Muscle layer of colon (tissue), 2 donors: ENCODE data around the gene SLC22A13.
"Not testable (repeated sequence)": the region's sequence is repeated elsewhere in the genome, so short reads cannot be mapped to it uniquely, and the experiment has no call there.

Experiments
- H3K27ac ChIP-seq: one replicate; pipeline ENCODE4 v1.7.0; 2013; ENCODE audit warnings: low read depth, mild to moderate bottlenecking, low read length, moderate library complexity
- H3K27me3 ChIP-seq, 2 donors: one replicate each; pipeline ENCODE4 v1.7.0; 2013; ENCODE audit warnings: low read length in 2 of 2, mild to moderate bottlenecking in 2 of 2; ENCODE audit not compliant: insufficient read depth in 2 of 2, control insufficient read depth in 1 of 2
- H3K36me3 ChIP-seq: one replicate; pipeline ENCODE4 v1.7.0; 2013; ENCODE audit warnings: mild to moderate bottlenecking, low read length; ENCODE audit not compliant: insufficient read depth
- H3K4me1 ChIP-seq: one replicate; pipeline ENCODE4 v1.7.0; 2013; ENCODE audit warnings: mild to moderate bottlenecking, low read length; ENCODE audit not compliant: insufficient read depth
- H3K4me3 ChIP-seq, 2 donors: one replicate each; pipeline ENCODE4 v1.7.0; 2013; ENCODE audit warnings: low read length in 2 of 2, low read depth in 1 of 2, mild to moderate bottlenecking in 1 of 2, moderate library complexity in 1 of 2
- H3K9ac ChIP-seq: one replicate; pipeline ENCODE4 v1.7.0; 2013; ENCODE audit warnings: low read length
- H3K9me3 ChIP-seq: one replicate; pipeline ENCODE4 v1.7.0; 2013; ENCODE audit warnings: mild to moderate bottlenecking, low read length
- donor health status: abdominal sarcoma.
- donor health status: Adenocarcinoma of cecum.

SLC22A13 gene

GRCh38 chr3:38281895-38282686 is 16.5 kb downstream of the SLC22A13 start, which contains the start of gene SLC22A14:
Gene SLC22A14 (plus strand): TSS chr3:38282294. CDS start chr3:38306027, 23,733 bp downstream.
- Histone ChIP-seq H3K4me1 (no peaks in the 10 kb centered on the region), H3K4me3 (no peak within 1 kb of the TSS), H3K9ac (no peak within 1 kb of the TSS), H3K9me3 (no peaks in the 10 kb centered on the region), H3K36me3 (no peaks in the 10 kb centered on the region), H3K27me3 (no peaks in the 10 kb centered on the region), H3K27ac (no peak within 1 kb of the TSS)

DNA sequence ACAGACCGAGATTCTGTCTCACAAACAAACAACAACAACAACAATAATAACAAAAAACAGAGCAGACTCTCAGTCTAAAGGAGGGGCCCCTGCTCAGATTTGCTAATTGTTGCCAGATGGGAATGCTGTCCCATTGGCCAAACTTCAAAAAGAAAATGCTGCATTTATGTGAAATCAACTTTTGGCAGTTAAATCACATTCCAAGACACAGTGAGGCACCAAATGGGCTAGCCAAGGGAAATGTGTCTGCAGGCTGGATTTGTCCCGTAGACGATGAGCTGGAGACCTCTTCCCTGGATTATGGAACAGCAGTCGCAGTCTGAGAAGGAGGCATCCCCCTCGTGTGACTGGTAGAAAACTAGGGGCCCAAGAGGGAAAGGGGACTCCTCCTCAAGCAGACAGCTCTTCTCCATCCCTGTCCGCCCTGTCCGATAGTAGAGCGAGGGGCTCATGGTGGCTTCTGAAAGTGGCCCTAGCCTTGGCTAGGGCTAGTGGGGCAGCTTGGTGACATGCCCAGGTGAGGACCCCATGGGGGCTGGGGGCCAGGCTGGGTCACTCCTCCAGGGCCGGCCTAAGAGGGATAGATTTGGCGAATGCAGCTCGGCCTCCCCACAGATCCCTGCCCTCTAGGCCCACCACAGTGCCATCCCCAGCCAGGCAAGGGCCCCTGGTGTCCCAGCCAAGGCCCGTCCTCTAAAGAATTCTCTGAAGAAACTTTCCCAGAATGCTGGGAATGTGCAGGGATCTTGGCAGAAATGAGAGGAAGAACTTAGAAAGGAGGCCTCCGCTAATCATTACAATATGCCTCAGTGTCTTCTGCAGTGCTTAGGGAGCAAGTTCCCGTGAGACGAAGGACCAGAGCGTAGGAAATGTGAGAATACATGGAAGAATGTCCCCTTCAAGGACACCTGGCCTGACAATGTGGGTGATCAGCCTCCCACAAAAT is 18.5 kb downstream of the SLC22A13 start:
- H3K27me3 ChIP-seq, result no peaks in the 10 kb centered on the region
- no peaks in the 10 kb centered on the region for H3K4me1 ChIP-seq
- no peaks in the 10 kb centered on the region for H3K36me3 ChIP-seq
- no peak overlapping the region for H3K4me3 ChIP-seq
- no peak overlapping the region for H3K9ac ChIP-seq
- no peak overlapping the region for H3K27ac ChIP-seq
- H3K9me3 ChIP-seq, result no peaks in the 10 kb centered on the region

- H3K36me3 ChIP-seq, result no peaks in the 10 kb centered on the region
- no peak overlapping the region for H3K9ac ChIP-seq
- no peaks in the 10 kb centered on the region for H3K9me3 ChIP-seq
- no peaks in the 10 kb centered on the region for H3K27me3 ChIP-seq
- H3K4me1 ChIP-seq, result no peaks in the 10 kb centered on the region
- H3K4me3 ChIP-seq, result no peak overlapping the region
- no peak overlapping the region for H3K27ac ChIP-seq
Observed at GRCh38 chr3:38284756-38285150, 19.1 kb downstream of the SLC22A13 start.

- H3K9ac ChIP-seq, H3K27ac ChIP-seq, H3K36me3 ChIP-seq, H3K4me1 ChIP-seq, H3K4me3 ChIP-seq, H3K27me3 ChIP-seq, H3K9me3 ChIP-seq: not testable (repeated sequence)
Observed at GRCh38 chr3:38289286-38290217, 23.9 kb downstream of the SLC22A13 start.

- not testable (repeated sequence) for H3K9me3 ChIP-seq, H3K9ac ChIP-seq, H3K27me3 ChIP-seq, H3K27ac ChIP-seq, H3K4me3 ChIP-seq, H3K4me1 ChIP-seq, H3K36me3 ChIP-seq
Observed at GRCh38 chr3:38297053-38297452, 31.4 kb downstream of the SLC22A13 start.

DNA sequence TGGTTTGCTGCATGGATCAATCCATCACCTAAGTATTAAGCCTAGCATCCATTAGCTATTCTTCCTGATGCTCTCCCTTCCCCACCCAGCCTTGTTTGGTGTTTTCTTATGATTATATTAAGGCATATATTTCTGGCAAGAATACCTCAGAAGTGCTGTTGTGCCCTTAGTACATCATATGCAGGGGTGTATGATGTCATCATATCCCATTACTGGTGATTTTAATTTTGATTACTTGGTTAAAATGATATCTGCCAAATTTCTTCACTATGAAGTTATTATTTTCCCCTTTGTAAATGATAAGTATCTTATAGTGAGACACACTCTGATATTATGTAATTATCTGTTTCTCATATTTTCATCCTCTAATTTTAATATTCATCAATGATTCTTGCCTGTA is 31.9 kb downstream of the SLC22A13 start:
- Histone ChIP-seq H3K27ac (no peak overlapping the region), H3K27me3 (no peaks in the 10 kb centered on the region), H3K36me3 (no peaks in the 10 kb centered on the region), H3K4me3 (no peak overlapping the region), H3K9me3 (no peaks in the 10 kb centered on the region), H3K4me1 (no peaks in the 10 kb centered on the region), H3K9ac (no peak overlapping the region)

DNA sequence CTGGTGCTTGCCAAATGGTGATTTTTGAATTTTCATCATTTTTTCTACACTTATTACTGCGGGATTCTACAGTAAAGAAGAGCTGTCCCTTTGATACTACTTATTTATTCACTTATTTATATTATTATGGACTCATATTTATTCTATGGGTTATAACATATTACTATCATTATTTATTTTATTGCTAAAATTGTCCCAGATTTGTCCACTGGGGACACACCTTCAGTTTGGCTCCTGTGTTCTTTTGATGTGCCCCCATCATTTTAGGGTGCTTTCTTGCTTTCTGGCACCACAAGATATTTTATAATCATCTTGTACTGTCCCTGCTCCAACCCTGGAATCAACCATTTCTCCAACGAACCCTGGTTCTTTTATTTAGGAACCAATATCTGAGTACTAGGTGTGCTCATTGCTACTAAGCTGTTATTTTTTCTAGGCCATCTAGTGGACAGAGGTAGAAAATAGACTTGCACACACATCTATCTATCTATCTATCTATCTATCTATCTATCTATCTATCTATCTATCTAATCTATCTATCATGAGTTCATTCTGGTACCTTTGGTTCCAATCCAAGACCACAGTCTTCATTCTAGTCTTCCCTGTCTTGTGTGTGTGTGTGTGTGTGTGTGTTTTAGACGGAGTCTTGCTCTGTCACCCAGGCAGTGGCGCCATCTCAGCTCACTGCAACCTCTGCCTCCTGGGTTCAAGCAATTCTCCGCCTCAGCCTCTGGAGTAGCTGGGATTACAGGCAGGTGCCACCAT is 32.5 kb downstream of the SLC22A13 start:
- no peaks in the 10 kb centered on the region for H3K4me1 ChIP-seq
- H3K9ac ChIP-seq, result no peak overlapping the region
- no peak overlapping the region for H3K4me3 ChIP-seq
- H3K36me3 ChIP-seq, result no peaks in the 10 kb centered on the region
- no peaks in the 10 kb centered on the region for H3K27me3 ChIP-seq
- H3K9me3 ChIP-seq, result no peaks in the 10 kb centered on the region
- H3K27ac ChIP-seq, result no peak overlapping the region

DNA sequence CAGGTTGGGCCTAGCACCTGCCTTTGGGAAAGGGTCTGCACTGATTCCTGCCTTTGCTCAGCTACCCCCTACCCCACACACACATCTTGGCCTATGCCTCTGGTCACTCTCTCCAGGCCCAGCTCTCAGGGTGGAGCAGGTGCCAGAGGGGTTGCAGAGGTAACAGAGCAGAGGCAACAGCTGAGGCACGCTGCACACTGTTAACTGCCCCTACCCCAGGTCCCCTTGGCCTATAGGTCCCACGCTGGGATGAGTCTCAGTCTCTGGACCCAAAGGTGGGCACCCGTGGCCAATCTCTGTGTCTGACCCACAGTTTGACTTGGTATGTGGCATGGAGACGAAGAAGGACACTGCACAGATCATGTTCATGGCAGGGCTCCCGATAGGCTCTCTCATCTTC is 41.3 kb downstream of the SLC22A13 start:
- Histone ChIP-seq H3K27me3 (no peaks in the 10 kb centered on the region), H3K4me1 (no peaks in the 10 kb centered on the region), H3K9me3 (no peaks in the 10 kb centered on the region), H3K27ac (no peak overlapping the region), H3K9ac (no peak overlapping the region), H3K36me3 (no peaks in the 10 kb centered on the region), H3K4me3 (no peak overlapping the region)

DNA sequence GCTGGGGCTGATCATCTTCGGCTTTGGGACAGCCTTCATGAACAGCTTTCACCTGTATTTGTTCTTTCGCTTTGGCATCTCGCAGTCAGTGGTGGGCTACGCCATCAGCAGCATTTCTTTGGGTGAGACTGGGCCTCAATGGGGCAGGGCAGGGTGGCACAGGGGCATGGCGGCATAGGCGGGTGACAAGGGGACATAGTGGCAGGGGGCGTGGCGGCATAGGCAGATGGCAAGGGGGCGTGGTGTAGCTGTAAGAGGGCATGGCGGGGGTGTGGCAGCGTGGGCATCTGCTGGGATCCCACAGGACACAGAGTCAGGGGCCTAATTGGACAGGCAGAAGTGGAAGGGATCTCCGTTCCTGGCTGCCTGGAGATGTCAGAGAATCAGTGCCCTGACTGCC is 42.0 kb downstream of the SLC22A13 start:
- Histone ChIP-seq H3K4me3 (no peak overlapping the region), H3K36me3 (no peaks in the 10 kb centered on the region), H3K9me3 (no peaks in the 10 kb centered on the region), H3K9ac (no peak overlapping the region), H3K4me1 (no peaks in the 10 kb centered on the region), H3K27ac (no peak overlapping the region), H3K27me3 (no peaks in the 10 kb centered on the region)

- Histone ChIP-seq H3K9me3 (no peaks in the 10 kb centered on the region), H3K27ac (no peak overlapping the region), H3K4me1 (no peaks in the 10 kb centered on the region), H3K9ac (no peak overlapping the region), H3K36me3 (no peaks in the 10 kb centered on the region), H3K4me3 (no peak overlapping the region), H3K27me3 (no peaks in the 10 kb centered on the region)
Observed at GRCh38 chr3:38308456-38308855, 42.8 kb downstream of the SLC22A13 start.
